Measurements from ENCODE around the gene CCDC124. TPM values are rescaled to one million over a fixed set of nuclear protein-coding genes. Genes with fewer than 3 reads are reported as not detected.

Gene CCDC124
- total RNA-seq, 1 donor: 22.9 TPM

DNA sequence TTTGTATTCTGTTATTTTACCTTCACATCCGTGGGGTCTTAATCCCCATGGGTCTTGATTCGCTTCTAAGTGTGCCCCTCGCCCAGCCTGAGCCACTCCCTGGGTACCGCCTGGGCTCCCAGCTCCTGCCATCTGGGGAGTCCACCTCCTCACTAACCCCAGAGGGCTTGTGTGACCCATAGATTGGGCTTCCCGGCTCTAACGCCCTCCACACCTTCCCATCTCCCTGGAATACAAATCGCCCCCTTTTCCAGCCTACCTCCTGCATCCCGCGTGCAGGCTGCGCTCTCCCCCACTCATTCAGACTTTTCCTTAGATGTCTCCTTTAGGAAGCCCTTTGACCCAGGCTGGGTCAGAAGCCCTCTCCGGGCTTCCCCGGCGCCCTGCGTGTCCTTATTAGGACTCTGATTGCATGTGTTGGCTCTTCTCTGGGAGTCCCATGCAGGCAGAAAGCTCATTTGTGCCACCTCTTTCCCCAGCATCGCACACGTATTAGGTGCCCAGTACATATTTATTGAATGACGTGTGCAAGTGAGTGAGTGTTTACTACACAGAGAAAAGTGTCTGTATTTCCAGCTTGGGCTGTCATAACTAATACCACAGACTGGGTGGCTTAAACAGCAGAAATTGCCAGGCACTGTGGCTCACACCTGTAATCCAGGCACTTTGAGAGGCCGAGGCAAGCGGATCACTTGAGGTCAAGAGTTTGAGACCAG, 757 bp downstream of the CCDC124 start:
- no peak for DNase-seq (ENCODE audit: low read depth in 2 of 3, low spot score in 2 of 3)

DNA sequence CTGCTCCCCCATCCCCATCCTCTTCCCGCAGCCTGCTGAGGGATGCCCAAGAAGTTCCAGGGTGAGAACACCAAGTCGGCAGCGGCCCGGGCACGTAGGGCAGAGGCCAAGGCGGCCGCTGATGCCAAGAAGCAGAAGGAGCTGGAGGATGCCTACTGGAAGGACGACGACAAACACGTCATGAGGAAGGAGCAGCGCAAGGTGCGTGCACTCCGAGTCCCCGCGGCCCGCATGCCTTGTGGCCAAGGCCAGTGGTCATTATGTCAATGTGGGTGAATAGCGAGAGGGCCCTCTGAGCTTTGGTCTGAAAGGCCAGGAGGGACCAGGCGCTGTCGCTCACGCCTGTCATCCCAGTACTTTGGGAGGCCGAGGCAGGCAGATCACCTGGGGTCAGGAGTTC, 3.6 kb downstream of the CCDC124 start:
- no peak for DNase-seq (ENCODE audit: low read depth in 2 of 3, low spot score in 2 of 3)

DNA sequence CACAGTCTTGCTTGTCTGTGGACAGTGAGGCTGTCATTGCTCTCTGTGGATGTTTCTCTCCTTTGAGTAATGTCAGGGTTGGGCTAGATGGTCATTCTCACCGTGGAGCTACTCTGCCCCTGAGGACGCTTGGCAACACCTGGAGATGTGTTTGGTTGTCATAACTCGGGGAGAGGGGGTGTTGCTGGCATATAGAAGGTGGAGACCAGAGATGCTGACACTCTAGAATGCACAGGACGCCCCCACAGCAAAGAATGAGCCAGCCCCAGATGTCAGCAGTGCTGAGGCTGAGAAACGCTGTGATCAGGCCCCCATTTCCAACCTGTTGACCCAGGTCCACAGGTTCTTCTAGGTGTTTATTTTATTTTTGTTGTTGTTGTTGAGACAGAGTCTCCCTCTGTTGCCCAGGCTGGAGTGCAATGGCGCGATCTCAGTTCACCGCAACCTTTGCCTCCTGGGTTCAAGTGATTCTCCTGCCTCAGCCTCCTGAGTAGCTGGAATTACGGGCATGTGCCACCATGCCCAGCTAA, 4.6 kb downstream of the CCDC124 start:
- no peak for DNase-seq (ENCODE audit: low read depth in 2 of 3, low spot score in 2 of 3)

DNA sequence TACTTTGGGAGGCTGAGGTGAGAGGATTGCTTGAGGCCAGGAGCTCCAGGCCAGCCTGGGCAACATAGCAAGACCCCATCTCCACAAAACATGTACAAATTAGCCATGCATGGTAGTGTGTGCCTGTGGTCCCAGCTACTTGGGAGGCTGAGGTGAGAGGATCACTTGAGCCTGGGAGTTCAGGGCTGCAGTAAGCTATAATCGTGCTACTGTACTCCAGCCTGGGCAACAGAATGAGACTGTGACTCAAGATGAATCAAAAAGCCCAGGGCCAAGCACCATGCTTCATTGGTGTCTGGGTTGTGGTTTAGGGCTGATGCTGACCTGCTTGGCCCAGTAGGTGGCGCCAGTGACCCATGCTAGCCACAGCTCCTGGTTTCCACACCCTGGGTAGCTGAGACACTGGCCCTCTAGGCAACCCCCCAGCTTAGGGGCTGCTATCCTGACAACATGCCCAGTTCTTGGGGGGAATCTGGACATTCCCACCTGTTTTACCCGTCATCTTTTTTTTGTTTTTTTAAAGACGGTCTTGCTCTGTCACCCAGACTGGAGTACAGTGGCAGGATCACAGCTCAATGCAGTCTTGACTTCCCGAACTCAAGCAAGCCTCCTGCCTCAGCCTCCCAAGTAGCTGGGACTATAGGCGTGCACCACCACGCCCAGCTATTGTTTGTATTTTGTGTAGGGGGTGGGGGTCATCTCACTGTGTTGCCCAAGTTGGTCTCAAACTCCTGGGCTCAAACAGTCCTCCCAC, 5.5 kb downstream of the CCDC124 start:
- peak in 2 of 3 donors; percentile 76 to 84 for DNase-seq (ENCODE audit: low read depth in 2 of 3, low spot score in 2 of 3)

DNA sequence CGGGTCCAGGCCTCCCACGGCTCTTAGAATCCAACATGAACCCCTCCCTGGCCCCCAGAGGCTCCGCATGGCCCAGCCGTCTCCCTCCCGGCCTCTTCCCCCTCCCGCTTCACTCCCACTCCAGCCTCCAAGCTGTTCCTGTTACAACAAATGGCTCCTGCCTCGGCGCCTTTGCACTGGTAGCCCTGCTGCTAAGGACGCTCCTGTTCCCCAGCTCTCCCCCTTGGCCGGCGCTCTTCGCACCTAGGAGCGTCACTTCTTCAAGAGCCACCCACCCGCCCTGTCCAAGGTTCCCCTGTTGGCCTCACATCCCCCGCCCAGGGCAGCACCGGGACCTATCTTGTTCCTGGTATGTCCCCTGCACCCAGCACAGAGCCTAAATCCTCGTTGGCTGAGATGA, 9.4 kb downstream of the CCDC124 start:
- DNase-seq (ENCODE audit: low read depth in 2 of 3, low spot score in 2 of 3): no peak

DNA sequence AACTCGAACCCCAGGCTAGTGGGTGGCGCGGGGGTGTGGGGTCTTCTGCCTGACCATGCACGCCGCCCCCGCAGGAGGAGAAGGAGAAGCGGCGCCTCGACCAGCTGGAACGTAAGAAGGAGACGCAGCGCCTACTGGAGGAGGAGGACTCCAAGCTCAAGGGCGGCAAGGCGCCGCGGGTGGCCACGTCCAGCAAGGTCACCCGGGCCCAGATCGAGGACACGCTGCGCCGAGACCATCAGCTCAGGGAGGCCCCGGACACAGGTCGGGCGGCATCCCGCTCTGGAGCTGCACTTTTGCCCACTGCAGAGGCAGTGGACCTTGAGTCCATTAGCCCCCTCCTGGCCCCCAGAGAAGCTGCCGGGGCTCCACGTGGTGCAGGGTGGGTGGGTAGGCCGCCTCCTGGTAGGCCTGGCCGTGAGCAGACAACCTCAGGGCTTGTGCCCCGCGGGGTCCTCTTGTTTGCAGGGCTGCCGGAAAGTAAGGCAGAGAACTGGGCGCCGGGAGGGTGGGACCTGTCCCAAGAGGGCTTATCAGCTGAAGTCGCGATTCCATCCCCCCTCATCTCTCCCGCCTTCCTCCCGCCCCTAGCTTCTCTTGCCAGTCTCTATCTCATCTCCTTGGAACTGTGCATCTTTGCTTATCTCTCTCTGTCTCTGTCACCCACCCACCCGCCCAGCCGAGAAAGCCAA, 9.9 kb downstream of the CCDC124 start:
- no peak for DNase-seq (ENCODE audit: low read depth in 2 of 3, low spot score in 2 of 3)

DNA sequence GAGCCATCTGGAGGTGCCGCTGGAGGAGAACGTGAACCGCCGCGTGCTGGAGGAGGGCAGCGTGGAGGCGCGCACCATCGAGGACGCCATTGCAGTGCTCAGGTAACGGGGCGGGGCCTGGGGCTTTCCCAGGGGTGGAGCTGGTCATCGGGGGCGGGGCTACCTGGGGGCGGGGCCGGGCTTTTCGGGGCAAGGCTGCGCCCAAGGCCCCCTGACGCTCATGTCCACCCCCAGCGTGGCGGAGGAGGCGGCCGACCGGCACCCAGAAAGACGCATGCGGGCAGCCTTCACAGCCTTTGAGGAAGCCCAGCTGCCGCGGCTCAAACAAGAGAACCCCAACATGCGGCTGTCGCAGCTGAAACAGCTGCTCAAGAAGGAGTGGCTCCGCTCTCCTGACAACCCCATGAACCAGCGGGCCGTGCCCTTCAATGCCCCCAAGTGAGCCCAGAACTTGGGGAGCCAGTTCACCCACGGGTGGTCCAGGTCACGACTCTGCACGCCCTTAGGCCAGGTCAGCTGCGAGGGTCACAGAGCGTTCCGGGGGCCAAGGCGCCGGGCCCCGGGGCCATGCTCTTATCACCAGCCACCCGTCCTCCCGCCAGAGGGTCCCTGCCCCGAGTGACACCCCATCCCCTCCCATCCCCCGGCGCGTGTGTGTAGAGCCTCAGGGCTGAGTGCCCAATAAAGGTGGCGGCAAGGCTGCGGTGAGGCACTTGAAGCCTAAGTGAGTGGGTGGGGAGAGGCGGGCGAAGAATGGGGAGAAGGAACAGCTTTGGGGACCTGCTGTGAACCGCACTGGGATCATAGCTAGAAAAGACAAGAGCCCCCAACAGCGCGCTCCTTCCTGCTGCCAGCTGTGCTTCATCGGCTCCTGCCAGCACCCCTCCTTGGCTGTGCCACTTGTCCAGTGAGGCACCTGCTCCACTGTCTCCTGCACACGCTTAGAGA, 10.7 kb downstream of the CCDC124 start:
- DNase-seq (ENCODE audit: low read depth in 2 of 3, low spot score in 2 of 3): no peak

DNA sequence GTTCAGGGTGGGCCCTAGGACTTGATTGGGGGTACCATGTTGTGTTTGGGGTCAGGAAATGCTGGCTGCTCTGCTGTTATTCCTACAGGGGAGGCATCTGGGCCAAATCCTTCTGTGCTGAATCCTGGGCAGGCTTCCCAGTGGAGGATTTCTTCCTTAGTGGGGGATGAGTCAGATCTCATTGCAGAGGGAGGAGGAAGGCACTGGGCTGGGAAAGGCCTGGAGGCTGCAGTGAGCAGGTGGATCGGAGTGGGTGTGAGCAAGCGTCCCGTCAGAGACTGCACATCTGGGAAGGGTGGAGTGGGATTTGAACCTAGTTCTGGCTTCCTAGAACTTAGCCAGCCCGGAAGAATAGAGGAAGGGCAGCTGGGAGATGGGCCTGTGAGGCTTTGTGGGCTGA, 11.5 kb downstream of the CCDC124 start:
- no peak for DNase-seq (ENCODE audit: low read depth in 2 of 3, low spot score in 2 of 3)

DNA sequence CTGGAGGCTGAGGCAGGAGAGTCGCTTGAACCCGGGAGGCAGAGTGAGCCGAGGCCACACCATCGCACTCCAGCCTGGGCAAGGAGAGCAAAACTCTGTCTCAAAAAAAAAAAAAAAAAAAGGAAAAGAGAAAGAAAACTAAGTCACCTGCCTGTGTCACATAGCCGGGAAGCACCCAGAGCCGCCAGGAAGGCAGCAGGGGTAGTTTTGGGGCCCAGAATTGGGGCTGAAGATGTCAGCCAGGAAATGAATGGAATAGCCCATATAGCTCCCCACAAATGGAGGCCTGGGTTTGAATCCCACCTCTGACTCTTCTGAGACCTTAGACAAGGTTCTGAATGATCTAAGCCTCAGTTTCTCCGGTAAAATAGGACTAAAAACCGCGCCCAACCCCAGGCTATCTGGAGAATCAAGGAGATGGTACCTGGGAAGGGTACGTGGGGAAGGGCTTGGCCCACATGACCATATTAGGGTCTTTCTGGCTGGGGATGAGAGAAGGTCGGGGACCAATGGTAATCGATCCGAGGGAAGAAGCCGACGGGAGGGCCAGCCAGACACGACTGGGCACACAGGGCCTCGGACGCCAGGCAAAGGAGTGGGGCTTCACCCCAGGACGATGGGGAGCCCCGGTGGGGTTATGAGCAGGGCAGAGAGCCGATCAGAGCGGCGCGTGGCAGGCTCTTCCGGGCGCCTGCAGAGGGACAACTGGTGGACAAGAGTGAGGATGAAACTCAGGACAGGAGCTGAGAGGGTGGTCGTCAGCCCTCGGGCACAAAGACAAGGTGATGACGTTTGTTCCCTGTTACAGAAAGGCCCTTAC, 14.4 kb downstream of the CCDC124 start:
- DNase-seq (ENCODE audit: low read depth in 2 of 3, low spot score in 2 of 3): peak in 1 of 3 donors; percentile 59

DNA sequence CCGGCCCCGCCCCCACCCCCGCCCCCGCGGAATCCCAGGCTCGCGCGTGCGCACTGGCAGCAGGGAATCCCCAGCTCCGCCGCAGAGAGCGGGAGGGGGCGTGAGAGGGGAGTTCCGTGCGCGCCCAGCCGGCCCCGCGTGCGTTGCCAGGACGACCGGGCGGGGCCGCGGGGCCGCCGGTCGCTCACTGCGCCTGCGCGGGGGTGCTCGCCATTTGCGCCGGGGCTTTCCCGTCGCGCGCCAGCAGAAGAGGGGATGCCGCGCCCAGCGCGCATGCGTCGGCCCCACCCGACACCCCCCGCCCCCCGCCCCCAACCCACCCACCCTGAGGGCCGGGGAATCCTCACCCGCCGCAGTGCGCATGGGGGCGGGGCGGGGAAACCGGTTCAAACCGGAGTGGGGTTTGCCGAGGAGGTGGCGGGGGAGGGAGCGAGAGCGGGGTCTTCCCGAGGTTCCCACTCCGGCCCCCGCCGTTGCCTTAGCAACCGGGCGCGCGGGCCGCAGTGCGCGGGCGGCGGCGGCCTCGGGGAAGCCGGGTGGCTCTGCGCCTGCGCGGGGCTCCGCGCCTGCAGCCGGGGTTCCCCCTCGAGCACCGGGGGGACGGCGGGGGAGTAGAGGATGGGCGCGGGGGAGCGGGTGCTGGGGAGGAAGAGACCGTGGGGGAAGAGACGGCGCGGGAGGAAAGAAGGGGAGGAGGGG, 15.1 kb downstream of the CCDC124 start:
- DNase-seq (ENCODE audit: low read depth in 2 of 3, low spot score in 2 of 3): peak; percentile 94 to 98 (median 95)

DNA sequence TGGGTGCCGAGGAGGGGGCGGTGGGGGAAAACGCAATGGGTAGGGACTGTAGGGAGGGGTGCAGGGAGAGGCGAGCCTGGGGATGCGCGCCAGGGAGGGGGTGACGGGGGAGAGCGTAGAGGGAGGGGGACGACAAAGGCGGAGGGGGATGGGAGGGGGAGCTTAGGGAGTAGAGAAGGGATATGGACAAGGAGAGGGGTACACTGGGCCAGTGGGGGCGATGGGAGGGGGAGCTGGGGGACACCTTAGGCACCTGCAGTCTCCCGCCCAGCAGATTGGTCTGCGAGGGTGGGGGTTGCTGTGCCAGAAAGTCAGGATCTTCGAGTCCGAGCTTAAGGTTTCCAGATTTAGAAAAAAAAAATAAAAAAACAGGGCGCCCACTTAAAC, 15.7 kb downstream of the CCDC124 start:
- no peak for DNase-seq (ENCODE audit: low read depth in 2 of 3, low spot score in 2 of 3)

DNA sequence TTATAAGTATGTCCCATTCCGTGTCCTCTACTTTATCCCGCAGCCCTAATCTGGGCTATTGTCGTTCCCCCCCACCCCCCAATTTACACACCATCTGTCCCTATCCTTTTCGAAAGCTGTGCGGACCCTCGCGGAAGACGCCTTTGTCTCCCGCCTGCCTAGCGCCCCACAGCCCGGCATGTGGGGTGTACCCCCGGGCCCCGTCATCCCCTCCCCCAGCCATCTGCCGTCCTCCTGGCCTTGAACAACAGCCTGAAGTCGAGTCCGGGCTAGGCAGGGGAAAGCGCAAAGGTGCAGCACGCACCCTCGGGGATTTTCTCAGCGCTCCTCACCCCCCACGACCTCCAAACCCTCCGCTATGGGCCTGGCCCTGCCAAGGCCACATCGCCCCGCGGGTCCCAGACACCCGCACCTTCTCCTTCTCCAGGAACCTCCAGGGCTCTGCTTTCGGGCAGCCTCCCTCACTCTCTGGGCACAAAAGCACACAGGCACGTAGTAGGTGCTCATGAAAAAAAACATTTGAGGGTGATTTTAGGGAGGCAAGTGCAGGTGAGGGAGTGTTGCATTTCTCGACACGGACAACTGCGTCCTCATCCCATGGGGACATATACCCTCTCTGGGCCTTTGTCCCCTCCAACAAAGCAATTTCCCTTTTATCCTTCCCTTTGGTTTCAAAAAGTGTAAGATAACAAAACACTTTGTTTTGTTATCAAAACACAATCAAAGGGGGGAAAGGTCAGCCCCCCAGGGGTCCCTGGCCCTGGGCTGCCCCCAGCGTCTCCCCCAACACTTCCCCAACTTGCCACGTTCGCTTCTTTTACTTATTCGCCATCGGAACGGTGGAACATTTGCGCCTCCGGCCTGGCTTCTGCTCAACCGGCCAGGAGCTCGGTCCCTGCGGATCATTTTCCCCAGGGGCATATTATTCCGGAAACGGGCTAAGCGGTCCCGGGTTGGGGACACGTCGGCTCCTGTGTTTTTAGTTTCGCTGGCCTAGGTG, 16.4 kb downstream of the CCDC124 start:
- no peak for DNase-seq (ENCODE audit: low read depth in 2 of 3, low spot score in 2 of 3)

DNA sequence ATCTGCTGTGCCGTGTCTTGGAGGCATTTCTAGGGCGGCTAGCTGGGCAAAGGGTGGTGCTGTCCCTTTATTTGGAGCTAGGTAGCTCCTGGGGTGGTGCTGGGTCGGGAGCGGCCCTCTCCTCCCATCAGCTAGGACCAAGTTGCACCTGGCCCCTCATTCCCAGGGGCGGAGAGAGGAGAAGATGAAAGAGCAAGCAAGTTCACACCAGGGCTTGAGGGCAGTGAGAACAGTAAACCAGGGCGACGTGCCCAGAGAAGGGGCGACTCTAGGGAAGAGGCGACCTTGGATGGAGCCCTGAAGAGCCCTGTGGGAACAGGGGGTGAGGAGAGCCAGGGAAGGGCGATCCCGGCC, 17.1 kb downstream of the CCDC124 start:
- DNase-seq (ENCODE audit: low read depth in 2 of 3, low spot score in 2 of 3): no peak

DNA sequence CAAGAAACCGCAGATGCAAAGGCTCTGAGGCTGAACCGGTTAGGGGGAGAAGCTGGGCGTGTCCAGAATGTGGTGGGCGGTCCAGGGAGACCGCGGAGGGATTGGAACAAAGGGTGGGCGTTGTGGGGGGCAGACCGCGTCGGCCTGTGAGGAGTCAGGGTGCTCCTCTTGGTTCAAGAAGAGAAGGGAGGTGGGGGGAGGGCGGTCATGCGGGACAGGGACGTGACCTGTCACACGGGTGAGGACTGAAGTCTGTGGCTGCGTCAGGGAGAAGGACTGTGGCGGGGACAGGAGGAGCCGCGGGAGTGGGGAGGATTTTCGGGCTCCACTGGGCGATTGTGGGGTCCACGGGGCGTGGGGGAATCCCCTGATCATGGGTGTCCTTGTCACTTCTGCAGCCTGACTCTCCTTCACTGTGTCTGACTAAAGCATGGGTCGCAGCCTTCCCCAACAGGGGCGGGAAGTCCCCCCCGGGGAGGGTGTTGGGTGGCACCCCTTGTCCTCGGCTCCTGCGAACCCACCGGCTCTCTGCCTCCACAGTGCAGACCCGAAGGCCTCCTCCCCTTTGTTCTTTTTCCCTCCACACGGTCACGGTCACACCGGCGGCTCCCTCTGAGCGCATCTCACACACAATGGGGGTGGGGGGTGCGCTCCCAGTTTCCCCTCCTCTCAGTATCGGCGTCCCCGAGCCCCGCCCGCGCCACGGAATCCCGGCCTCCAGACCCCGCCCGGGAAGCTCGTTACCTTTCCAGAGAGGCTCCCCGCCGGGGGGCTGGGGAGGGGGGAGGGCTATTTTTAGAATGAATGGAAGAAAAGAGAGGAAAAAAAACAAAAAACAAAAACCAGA, 17.7 kb downstream of the CCDC124 start:
- DNase-seq (ENCODE audit: low read depth in 2 of 3, low spot score in 2 of 3): no peak

DNA sequence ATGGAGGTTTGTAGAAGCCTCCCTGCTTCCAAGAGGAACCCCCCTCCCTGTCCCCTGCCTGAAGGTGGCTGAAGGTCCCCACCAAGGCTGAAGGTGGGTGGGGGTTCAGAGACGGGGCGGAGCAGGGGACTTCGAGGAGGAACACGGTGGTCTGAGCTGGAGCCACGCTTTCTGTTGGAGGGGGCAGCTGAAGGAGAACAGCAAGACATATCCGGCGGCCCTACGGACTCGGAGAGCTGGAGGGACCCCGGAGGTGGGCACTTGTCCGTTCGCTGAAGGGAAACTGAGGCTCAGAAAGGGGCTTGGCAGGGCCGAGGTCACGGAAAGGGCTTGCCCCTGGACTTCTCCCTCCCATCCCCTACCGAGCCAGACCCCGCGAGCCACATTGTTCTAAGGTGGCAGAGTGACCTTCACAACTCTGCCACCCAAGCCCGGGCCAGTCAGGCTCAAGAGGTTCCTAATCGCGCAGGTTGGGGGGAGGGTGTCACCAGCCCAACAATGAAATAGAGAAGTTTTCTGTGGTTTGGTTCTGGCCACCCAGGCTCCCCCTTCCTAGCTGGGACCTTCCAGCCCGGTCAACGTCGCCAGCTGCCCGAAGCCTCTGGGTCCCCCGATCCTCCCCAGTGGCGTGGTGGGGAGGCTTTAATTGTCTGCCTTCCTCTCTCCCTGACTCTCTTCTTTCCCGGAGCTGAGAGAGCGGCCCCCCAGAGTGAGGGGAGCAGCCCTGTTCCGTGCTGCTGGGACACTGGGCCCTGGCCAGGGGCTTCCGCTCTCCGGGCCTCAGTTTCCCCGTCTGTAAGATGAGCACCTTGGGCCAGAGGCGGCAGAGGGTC, 18.6 kb downstream of the CCDC124 start:
- peak in 1 of 3 donors; percentile 26 for DNase-seq (ENCODE audit: low read depth in 2 of 3, low spot score in 2 of 3)
